ENCODE data around the gene STUM. TPM values are rescaled to one million over a fixed set of nuclear protein-coding genes. Genes with fewer than 3 reads are reported as not detected.

The STUM gene
- total and polyA plus RNA-seq, 2 donors: 0.80 to 1.0 TPM

DNA sequence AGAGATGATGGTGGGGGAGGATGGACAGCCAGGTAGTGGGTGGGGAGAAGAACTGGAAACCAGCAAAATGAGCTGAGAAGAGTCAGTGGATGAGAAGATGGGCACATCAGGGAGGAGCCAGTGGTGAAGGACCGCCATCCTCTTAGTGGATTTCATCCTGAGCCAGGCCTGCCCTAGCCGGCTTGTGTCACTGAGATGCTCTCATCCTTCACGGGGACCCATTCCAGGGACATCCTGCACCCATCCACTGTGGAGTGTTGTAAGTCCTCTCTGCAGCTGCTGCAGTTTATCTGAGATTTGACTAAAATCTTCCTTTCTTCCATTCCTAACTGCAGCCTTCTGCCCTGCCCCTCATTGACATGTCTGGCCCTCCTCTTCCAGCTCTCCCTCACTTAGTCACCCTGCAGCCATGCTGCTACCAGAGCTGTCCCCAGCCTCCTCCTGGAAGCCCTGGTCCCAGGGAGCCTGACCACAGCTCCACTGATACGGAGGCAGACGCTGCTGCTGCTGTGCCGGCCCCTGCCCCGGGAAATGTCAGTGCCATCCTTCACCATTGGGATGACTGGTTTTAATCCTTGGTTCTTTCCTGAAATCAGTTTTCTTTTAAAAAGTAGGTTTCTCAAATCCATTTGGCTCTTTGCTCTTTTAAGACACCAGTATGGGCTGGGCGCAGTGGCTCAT lies 33.2 kb downstream of the STUM start:
- H3K36me3 ChIP-seq (ENCODE audit: control insufficient read depth in 2 of 2, insufficient read depth in 2 of 2, low read length in 1 of 2): no peaks in the 10 kb centered on the region
- WGBS: 98% methylated on average over 8 of the region's 8 CpGs
- no peaks in the 10 kb centered on the region for H3K4me1 ChIP-seq (ENCODE audit: control insufficient read depth in 2 of 2, insufficient read depth in 2 of 2, low read length in 2 of 2)
- no peak overlapping the region for H3K27ac ChIP-seq (ENCODE audit: low read depth in 1 of 2, low read length in 1 of 2)
- no peaks in the 10 kb centered on the region for H3K27me3 ChIP-seq (ENCODE audit: control insufficient read depth in 2 of 2, insufficient read depth in 1 of 2, low read length in 1 of 2)
- no peak overlapping the region for H3K4me3 ChIP-seq (ENCODE audit: low read length in 2 of 2)
- DNase-seq (ENCODE audit: low read depth in 6 of 9, low spot score in 9 of 9): no peak
- no peaks in the 10 kb centered on the region for H3K9me3 ChIP-seq (ENCODE audit: control insufficient read depth in 2 of 2, insufficient read depth in 1 of 2, low read length in 1 of 2)

DNA sequence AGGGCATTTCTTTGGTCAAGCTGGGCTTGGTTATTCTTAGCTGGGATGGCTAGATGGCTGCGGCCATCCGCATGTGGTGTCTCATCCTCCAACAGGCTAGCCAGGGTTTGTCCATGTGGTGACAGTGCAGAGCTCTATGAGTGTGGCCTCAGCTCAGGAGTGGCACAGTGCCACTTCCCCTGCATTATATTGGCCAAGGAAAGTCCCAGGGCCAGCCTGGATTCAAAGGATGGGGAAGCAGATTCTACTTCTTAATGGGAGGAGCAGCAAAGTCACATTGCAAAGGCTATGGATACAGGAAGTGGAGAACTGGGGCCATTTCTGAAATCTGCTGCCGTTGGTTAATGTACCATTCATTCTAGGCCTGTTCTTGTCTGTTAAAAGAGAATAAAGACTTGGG lies 34.4 kb downstream of the STUM start:
- 96% methylated on average over 3 of the region's 3 CpGs for WGBS

DNA sequence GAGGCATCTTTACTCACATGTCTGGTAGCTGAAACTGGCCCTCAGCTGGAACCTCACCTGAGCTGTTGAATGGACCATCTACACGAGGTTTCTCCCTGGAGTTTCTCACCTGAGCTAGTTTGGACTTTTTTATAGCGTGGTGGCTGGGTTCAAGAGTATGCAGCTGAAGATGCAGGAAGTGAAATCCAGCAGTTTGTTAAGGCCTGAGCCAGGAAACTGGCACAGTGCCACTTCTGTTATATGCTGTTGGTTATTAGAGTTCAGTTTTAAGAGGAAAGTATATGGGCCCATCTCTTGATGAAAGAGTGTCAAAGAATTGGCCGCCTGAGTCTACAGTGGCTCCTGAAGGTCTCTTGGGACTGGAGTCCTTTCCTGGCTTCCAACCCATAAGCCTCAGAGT lies 35.6 kb downstream of the STUM start:
- WGBS: 73% methylated on average over 3 of the region's 3 CpGs
- DNase-seq (ENCODE audit: low read depth in 6 of 9, low spot score in 9 of 9): no peak
- H3K36me3 ChIP-seq (ENCODE audit: control insufficient read depth in 2 of 2, insufficient read depth in 2 of 2, low read length in 1 of 2): no peaks in the 10 kb centered on the region

More for the DNA sequence above, 34.4 kb downstream of the STUM start:
- no peaks in the 10 kb centered on the region for H3K4me1 ChIP-seq (ENCODE audit: control insufficient read depth in 2 of 2, insufficient read depth in 2 of 2, low read length in 2 of 2)
- H3K27me3 ChIP-seq (ENCODE audit: control insufficient read depth in 2 of 2, insufficient read depth in 1 of 2, low read length in 1 of 2): no peaks in the 10 kb centered on the region
- no peaks in the 10 kb centered on the region for H3K9me3 ChIP-seq (ENCODE audit: control insufficient read depth in 2 of 2, insufficient read depth in 1 of 2, low read length in 1 of 2)
- no peaks in the 10 kb centered on the region for H3K36me3 ChIP-seq (ENCODE audit: control insufficient read depth in 2 of 2, insufficient read depth in 2 of 2, low read length in 1 of 2)
- no peak overlapping the region for H3K27ac ChIP-seq (ENCODE audit: low read depth in 1 of 2, low read length in 1 of 2)
- no peak for DNase-seq (ENCODE audit: low read depth in 6 of 9, low spot score in 9 of 9)
- H3K4me3 ChIP-seq (ENCODE audit: low read length in 2 of 2): no peak overlapping the region

GRCh38 chr1:226586116-226586515 lies 37.6 kb downstream of the STUM start:
- Histone ChIP-seq H3K27me3 (ENCODE audit: control insufficient read depth in 2 of 2, insufficient read depth in 1 of 2, low read length in 1 of 2) (peaks cover 0 to 2% of the 10 kb centered on the region in 2 donors), H3K4me3 (ENCODE audit: low read length in 2 of 2) (no peak overlapping the region), H3K36me3 (ENCODE audit: control insufficient read depth in 2 of 2, insufficient read depth in 2 of 2, low read length in 1 of 2) (no peaks in the 10 kb centered on the region), H3K4me1 (ENCODE audit: control insufficient read depth in 2 of 2, insufficient read depth in 2 of 2, low read length in 2 of 2) (no peaks in the 10 kb centered on the region), H3K9me3 (ENCODE audit: control insufficient read depth in 2 of 2, insufficient read depth in 1 of 2, low read length in 1 of 2) (no peaks in the 10 kb centered on the region), H3K27ac (ENCODE audit: low read depth in 1 of 2, low read length in 1 of 2) (no peak overlapping the region)
- WGBS: 94% methylated on average over 7 of the region's 7 CpGs
- no peak for DNase-seq (ENCODE audit: low read depth in 6 of 9, low spot score in 9 of 9)

More for the DNA sequence above, 35.6 kb downstream of the STUM start:
- Histone ChIP-seq H3K27me3 (ENCODE audit: control insufficient read depth in 2 of 2, insufficient read depth in 1 of 2, low read length in 1 of 2) (peaks cover 0 to under 1% of the 10 kb centered on the region in 2 donors), H3K27ac (ENCODE audit: low read depth in 1 of 2, low read length in 1 of 2) (no peak overlapping the region), H3K9me3 (ENCODE audit: control insufficient read depth in 2 of 2, insufficient read depth in 1 of 2, low read length in 1 of 2) (no peaks in the 10 kb centered on the region), H3K4me1 (ENCODE audit: control insufficient read depth in 2 of 2, insufficient read depth in 2 of 2, low read length in 2 of 2) (no peaks in the 10 kb centered on the region), H3K4me3 (ENCODE audit: low read length in 2 of 2) (no peak overlapping the region)

DNA sequence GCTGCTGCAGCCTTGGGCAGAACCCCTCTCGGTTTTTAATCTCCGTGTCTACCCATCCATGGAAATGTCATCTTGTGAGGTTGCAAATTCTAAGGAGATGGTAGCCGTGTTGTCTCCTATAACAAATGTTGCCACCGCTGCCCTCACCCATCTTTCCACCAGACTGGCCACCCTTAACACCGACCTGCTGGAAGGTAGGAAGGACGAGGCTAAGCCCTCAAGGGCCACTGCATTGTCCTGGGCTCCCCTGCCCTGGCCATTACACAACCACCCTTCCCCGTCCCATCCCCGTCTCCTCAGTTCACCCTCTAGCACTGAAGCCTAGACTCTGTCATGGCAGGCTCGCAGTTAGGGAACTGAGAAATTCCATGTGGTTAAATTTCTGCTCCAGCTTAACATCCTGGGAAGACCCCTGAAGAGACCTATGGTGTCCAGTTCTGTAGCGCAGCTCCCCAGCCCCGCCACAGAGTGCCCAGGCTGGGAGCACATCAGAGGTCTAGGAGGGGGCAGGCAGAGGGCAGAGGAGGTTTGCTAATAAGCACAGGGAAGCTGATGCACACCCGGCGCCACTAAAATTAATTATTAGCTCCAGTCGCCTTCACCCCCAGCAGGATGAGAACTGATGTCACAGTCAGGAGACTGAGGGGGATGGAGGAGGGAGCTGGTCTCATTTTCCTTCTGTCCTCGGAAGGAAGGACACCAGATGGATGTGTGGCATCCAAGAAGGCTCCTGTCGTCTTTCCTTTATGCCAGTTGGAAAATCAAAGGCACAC lies 38.3 kb downstream of the STUM start:
- Histone ChIP-seq H3K4me3 (ENCODE audit: low read length in 2 of 2) (no peak overlapping the region), H3K27ac (ENCODE audit: low read depth in 1 of 2, low read length in 1 of 2) (no peak overlapping the region), H3K4me1 (ENCODE audit: control insufficient read depth in 2 of 2, insufficient read depth in 2 of 2, low read length in 2 of 2) (no peaks in the 10 kb centered on the region), H3K9me3 (ENCODE audit: control insufficient read depth in 2 of 2, insufficient read depth in 1 of 2, low read length in 1 of 2) (no peaks in the 10 kb centered on the region), H3K27me3 (ENCODE audit: control insufficient read depth in 2 of 2, insufficient read depth in 1 of 2, low read length in 1 of 2) (peaks cover 0 to 2% of the 10 kb centered on the region in 2 donors), H3K36me3 (ENCODE audit: control insufficient read depth in 2 of 2, insufficient read depth in 2 of 2, low read length in 1 of 2) (no peaks in the 10 kb centered on the region)
- 90% methylated on average over 16 of the region's 16 CpGs for WGBS
- no peak for DNase-seq (ENCODE audit: low read depth in 6 of 9, low spot score in 9 of 9)

GRCh38 chr1:226588484-226588883 lies 39.9 kb downstream of the STUM start:
- no peaks in the 10 kb centered on the region for H3K4me1 ChIP-seq (ENCODE audit: control insufficient read depth in 2 of 2, insufficient read depth in 2 of 2, low read length in 2 of 2)
- H3K4me3 ChIP-seq (ENCODE audit: low read length in 2 of 2): no peak overlapping the region
- peaks cover 0 to 2% of the 10 kb centered on the region in 2 donors for H3K27me3 ChIP-seq (ENCODE audit: control insufficient read depth in 2 of 2, insufficient read depth in 1 of 2, low read length in 1 of 2)
- WGBS: 95% methylated on average over 2 of the region's 2 CpGs
- no peaks in the 10 kb centered on the region for H3K9me3 ChIP-seq (ENCODE audit: control insufficient read depth in 2 of 2, insufficient read depth in 1 of 2, low read length in 1 of 2)
- DNase-seq (ENCODE audit: low read depth in 6 of 9, low spot score in 9 of 9): no peak
- H3K36me3 ChIP-seq (ENCODE audit: control insufficient read depth in 2 of 2, insufficient read depth in 2 of 2, low read length in 1 of 2): no peaks in the 10 kb centered on the region
- H3K27ac ChIP-seq (ENCODE audit: low read depth in 1 of 2, low read length in 1 of 2): no peak overlapping the region

DNA sequence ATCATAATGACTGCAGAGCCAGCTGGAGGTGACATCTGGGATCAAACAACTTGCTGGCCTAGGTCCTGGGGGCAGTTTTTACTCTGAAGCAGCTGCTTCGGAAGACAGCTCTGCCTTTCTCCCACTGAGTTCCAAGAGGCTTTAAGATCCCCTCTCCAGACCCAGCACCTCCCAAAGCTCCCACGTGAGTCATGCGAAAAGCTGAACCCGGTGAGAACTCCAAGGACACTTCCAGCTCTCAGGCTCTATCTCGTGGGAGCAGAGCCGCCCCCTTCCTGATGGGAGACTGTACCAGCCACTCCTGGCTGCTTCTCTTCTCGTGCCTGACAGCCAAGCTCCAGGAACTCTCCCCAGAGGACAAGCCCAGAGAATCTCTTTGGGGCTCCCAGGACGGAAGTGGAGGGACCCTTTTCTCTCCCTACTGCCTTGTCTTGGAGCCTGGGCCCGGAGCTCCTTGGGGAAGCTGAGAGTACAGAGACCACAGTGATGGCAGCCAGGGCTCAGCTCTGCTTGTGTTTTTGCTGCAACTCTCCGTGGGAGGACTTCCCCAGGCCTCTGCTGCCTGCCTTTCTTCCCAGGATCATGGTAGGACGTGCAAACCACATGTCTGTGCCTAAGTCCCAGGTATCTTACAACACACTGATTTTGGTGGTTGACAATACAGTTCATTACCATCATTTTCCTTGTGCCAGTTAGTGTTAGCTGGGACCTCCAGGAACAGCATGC lies 40.6 kb downstream of the STUM start:
- Histone ChIP-seq H3K36me3 (ENCODE audit: control insufficient read depth in 2 of 2, insufficient read depth in 2 of 2, low read length in 1 of 2) (no peaks in the 10 kb centered on the region), H3K27me3 (ENCODE audit: control insufficient read depth in 2 of 2, insufficient read depth in 1 of 2, low read length in 1 of 2) (peaks cover 0 to 2% of the 10 kb centered on the region in 2 donors), H3K27ac (ENCODE audit: low read depth in 1 of 2, low read length in 1 of 2) (no peak overlapping the region), H3K4me3 (ENCODE audit: low read length in 2 of 2) (no peak overlapping the region), H3K9me3 (ENCODE audit: control insufficient read depth in 2 of 2, insufficient read depth in 1 of 2, low read length in 1 of 2) (no peaks in the 10 kb centered on the region), H3K4me1 (ENCODE audit: control insufficient read depth in 2 of 2, insufficient read depth in 2 of 2, low read length in 2 of 2) (no peaks in the 10 kb centered on the region)
- 94% methylated on average over 11 of the region's 11 CpGs for WGBS
- DNase-seq (ENCODE audit: low read depth in 6 of 9, low spot score in 9 of 9): no peak

DNA sequence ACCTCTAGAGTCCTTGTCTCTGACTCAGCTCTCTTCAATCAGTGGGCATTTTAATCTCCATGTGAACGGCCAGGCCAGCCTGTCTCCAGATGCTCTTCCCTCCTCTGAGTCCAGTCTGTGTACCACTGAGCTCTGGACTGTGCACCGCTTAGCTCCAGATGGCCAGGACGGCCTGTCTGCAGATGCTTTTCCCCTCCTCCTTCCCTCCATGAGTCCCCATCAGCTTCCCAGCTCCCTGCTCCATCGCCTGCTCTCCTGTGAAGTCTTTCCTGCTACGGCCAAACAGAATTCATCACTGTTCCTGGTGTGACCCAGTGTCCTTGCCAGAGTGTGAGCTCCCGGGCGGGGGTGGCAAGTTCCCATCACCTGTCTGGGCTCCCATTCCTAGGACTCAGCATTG lies 42.0 kb downstream of the STUM start:
- no peaks in the 10 kb centered on the region for H3K9me3 ChIP-seq (ENCODE audit: control insufficient read depth in 2 of 2, insufficient read depth in 1 of 2, low read length in 1 of 2)
- no peak for DNase-seq (ENCODE audit: low read depth in 6 of 9, low spot score in 9 of 9)
- no peaks in the 10 kb centered on the region for H3K4me1 ChIP-seq (ENCODE audit: control insufficient read depth in 2 of 2, insufficient read depth in 2 of 2, low read length in 2 of 2)
- peaks cover 0 to 2% of the 10 kb centered on the region in 2 donors for H3K27me3 ChIP-seq (ENCODE audit: control insufficient read depth in 2 of 2, insufficient read depth in 1 of 2, low read length in 1 of 2)
- no peaks in the 10 kb centered on the region for H3K36me3 ChIP-seq (ENCODE audit: control insufficient read depth in 2 of 2, insufficient read depth in 2 of 2, low read length in 1 of 2)
- no peak overlapping the region for H3K4me3 ChIP-seq (ENCODE audit: low read length in 2 of 2)
- WGBS: 96% methylated on average over 7 of the region's 7 CpGs
- H3K27ac ChIP-seq (ENCODE audit: low read depth in 1 of 2, low read length in 1 of 2): no peak overlapping the region

DNA sequence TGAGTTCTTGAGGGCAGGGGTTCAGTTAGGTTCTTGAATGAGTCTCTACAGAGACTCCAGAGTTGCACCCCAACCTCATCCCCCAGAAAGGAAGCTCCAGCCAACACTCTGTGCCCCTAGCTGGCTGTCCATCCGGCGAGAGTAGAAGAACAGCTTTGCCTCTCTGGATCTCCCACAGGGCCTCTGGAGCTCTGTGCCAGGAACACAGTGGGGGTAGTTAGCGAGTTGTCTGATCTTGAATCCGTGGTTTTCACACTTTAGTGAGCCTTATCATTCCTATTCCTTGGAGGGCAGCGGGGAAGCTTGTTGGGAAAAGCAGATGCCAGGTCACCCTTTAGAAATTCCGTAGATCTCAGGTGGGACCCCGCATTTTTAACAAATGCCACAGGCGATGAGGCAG lies 45.0 kb downstream of the STUM start:
- no peaks in the 10 kb centered on the region for H3K9me3 ChIP-seq (ENCODE audit: control insufficient read depth in 2 of 2, insufficient read depth in 1 of 2, low read length in 1 of 2)
- DNase-seq (ENCODE audit: low read depth in 6 of 9, low spot score in 9 of 9): no peak
- WGBS: 91% methylated on average over 8 of the region's 8 CpGs
- peaks cover 0 to 11% of the 10 kb centered on the region in 2 donors for H3K27me3 ChIP-seq (ENCODE audit: control insufficient read depth in 2 of 2, insufficient read depth in 1 of 2, low read length in 1 of 2)
- H3K4me1 ChIP-seq (ENCODE audit: control insufficient read depth in 2 of 2, insufficient read depth in 2 of 2, low read length in 2 of 2): no peaks in the 10 kb centered on the region
- no peak overlapping the region for H3K27ac ChIP-seq (ENCODE audit: low read depth in 1 of 2, low read length in 1 of 2)
- H3K36me3 ChIP-seq (ENCODE audit: control insufficient read depth in 2 of 2, insufficient read depth in 2 of 2, low read length in 1 of 2): no peaks in the 10 kb centered on the region
- H3K4me3 ChIP-seq (ENCODE audit: low read length in 2 of 2): no peak overlapping the region
